ENCODE measurements around the gene PIK3CD.
A peak's percentile ranks its signal among the peaks of the same experiment; 100 is the strongest.

GRCh38 chr1:9615316-9616063 lies 36.0 kb upstream of the PIK3CD start:
- peak; percentile 67 for TF ChIP-seq CTCF (conservative IDR thresholded peaks at IDR 0.05)
- no peak for TF ChIP-seq EZH2 (IDR thresholded peaks at IDR 0.05; ENCODE audit: low read depth)

Data from PC-9 (cell line).